SU-DHL-6 (cell line): ENCODE measurements around the gene BRSK2.
"Not testable (repeated sequence)": the region's sequence is repeated elsewhere in the genome, so short reads cannot be mapped to it uniquely, and the experiment has no call there.

ENCODE experiments used
- H2AFZ ChIP-seq: fragments of 200-600 bp; sonication (generic); 2 replicates; pipeline ENCODE4 v1.6.1; 2014; ENCODE audit warnings: low read depth, mild to moderate bottlenecking, moderate library complexity, mixed read lengths, antibody characterized with exemption, low read length; ENCODE audit not compliant: severe bottlenecking
- H3F3A ChIP-seq: fragments of 200-600 bp; shearing (Covaris generic); 2 replicates; pipeline ENCODE4 v1.6.0; 2016; ENCODE audit warnings: antibody characterized with exemption, mild to moderate bottlenecking; ENCODE audit not compliant: insufficient read depth
- H3K27ac ChIP-seq: fragments of 200-600 bp; sonication (generic); 2 replicates; pipeline ENCODE4 v1.5.1; 2016; ENCODE audit warnings: low read depth, mild to moderate bottlenecking, low read length, moderate library complexity, mixed read lengths
- H3K27me3 ChIP-seq: fragments of 200-600 bp; sonication (generic), shearing (Covaris generic); 2 replicates; pipeline ENCODE4 v1.6.0; 2014; ENCODE audit warnings: mild to moderate bottlenecking, low read length
- H3K36me3 ChIP-seq: fragments of 200-600 bp; sonication (generic); 2 replicates; pipeline ENCODE4 v1.6.1; 2014; ENCODE audit warnings: mild to moderate bottlenecking, low read length, mixed read lengths
- H3K4me2 ChIP-seq: fragments of 300-600, 200-600 bp; shearing (Covaris generic), sonication (generic); 2 replicates; pipeline ENCODE4 v1.6.0; 2014; ENCODE audit warnings: low read length, low read depth, mild to moderate bottlenecking; ENCODE audit not compliant: poor library complexity, severe bottlenecking
- H3K4me3 ChIP-seq: fragments of 200-600 bp; sonication (generic); 2 replicates; pipeline ENCODE4 v1.5.1; 2014; ENCODE audit warnings: antibody characterized with exemption, low read length, mild to moderate bottlenecking, mixed read lengths; ENCODE audit not compliant: insufficient read depth, poor library complexity, severe bottlenecking
- H3K79me2 ChIP-seq: fragments of 200-600 bp; sonication (generic); 2 replicates; pipeline ENCODE4 v1.6.1; 2014; ENCODE audit warnings: mild to moderate bottlenecking, low read length, moderate library complexity; ENCODE audit not compliant: insufficient read depth
- H3K9ac ChIP-seq: fragments of 200-600 bp; sonication (generic); 2 replicates; pipeline ENCODE4 v1.7.0; 2014; ENCODE audit warnings: mild to moderate bottlenecking, low read length
- H3K9me2 ChIP-seq: fragments of 200-600 bp; sonication (generic); replicated peaks from 2 replicates; pipeline ENCODE4 v1.6.1; 2014; ENCODE audit warnings: low read length; ENCODE audit not compliant: insufficient read depth
- H3K9me3 ChIP-seq: fragments of 200-600 bp; sonication (generic); 2 replicates; pipeline ENCODE4 v1.6.1; 2014; ENCODE audit warnings: low read length, mixed read lengths; ENCODE audit not compliant: insufficient read depth
- H4K20me1 ChIP-seq: fragments of 200-600 bp; sonication (generic); 2 replicates; pipeline ENCODE4 v1.6.1; 2014; ENCODE audit warnings: low read depth, mild to moderate bottlenecking, antibody characterized with exemption, low read length, moderate library complexity, mixed read lengths
- CTCF ChIP-seq: fragments of 200-600 bp; sonication (generic); IDR thresholded peaks from one replicate; pipeline ENCODE4 v1.5.1; 2017; ENCODE audit warnings: antibody characterized with exemption, mild to moderate bottlenecking, low read length, moderate library complexity; ENCODE audit not compliant: insufficient read depth, poor library complexity, severe bottlenecking
- EZH2phosphoT487 ChIP-seq: fragments of 200-600 bp; sonication (generic), shearing (Covaris generic); conservative IDR thresholded peaks from 2 replicates; pipeline ENCODE4 v1.6.1; 2018; ENCODE audit warnings: mild to moderate bottlenecking, antibody characterized with exemption, low read length, moderate library complexity, mixed read lengths

The BRSK2 gene

GRCh38 chr11:1509626-1510255, 120.0 kb downstream of the BRSK2 start:
- Histone ChIP-seq H3K36me3 (no peaks in the 10 kb centered on the region), H3K4me2 (no peak overlapping the region), H3K4me3 (no peak overlapping the region), H3K27me3 (no peaks in the 10 kb centered on the region), H3K9me3 (no peaks in the 10 kb centered on the region), H2AFZ (no peak overlapping the region), H3K9me2 (no peaks in the 10 kb centered on the region), H4K20me1 (peaks cover 6% of the 10 kb centered on the region; the same call in 1 of the 2 replicates), H3K79me2 (peaks cover 29% of the 10 kb centered on the region; the same call in 1 of the 2 replicates), H3K27ac (no peak overlapping the region), H3K9ac (no peak overlapping the region), H3F3A (peaks cover 8% of the 10 kb centered on the region)
- no peak for TF ChIP-seq CTCF
- no peak for TF ChIP-seq EZH2phosphoT487

- not testable (repeated sequence) for H3K36me3 ChIP-seq, H4K20me1 ChIP-seq, H3F3A ChIP-seq, H3K9me2 ChIP-seq, H2AFZ ChIP-seq, H3K4me2 ChIP-seq, H3K9ac ChIP-seq, H3K27me3 ChIP-seq, H3K27ac ChIP-seq, H3K9me3 ChIP-seq, H3K4me3 ChIP-seq
- H3K79me2 ChIP-seq = peaks cover 32% of the 10 kb centered on the region; the same call in 1 of the 2 replicates
Measured at GRCh38 chr11:1510351-1510750, 120.6 kb downstream of the BRSK2 start.

- H3K4me2 ChIP-seq = no peak overlapping the region
- H2AFZ ChIP-seq = no peak overlapping the region
- H3K27ac ChIP-seq = no peak overlapping the region
- H3K9ac ChIP-seq = no peak overlapping the region
- H3K27me3 ChIP-seq = no peaks in the 10 kb centered on the region
- peaks cover 36% of the 10 kb centered on the region; the same call in 1 of the 2 replicates for H3K79me2 ChIP-seq
- TF ChIP-seq CTCF (no peak), EZH2phosphoT487 (no peak)
- no peaks in the 10 kb centered on the region for H3K36me3 ChIP-seq
- H3K9me2 ChIP-seq = no peaks in the 10 kb centered on the region
- H3K4me3 ChIP-seq = no peak overlapping the region
- no peaks in the 10 kb centered on the region for H3K9me3 ChIP-seq
- peaks cover 8% of the 10 kb centered on the region for H3F3A ChIP-seq
- H4K20me1 ChIP-seq = peaks cover 6% of the 10 kb centered on the region; the same call in 1 of the 2 replicates
Measured at GRCh38 chr11:1510928-1511327, 121.2 kb downstream of the BRSK2 start.

- H3K27me3 ChIP-seq = no peaks in the 10 kb centered on the region
- H3K27ac ChIP-seq = no peak overlapping the region
- no peaks in the 10 kb centered on the region for H3K9me2 ChIP-seq
- peaks cover 33% of the 10 kb centered on the region; the same call in 1 of the 2 replicates for H3K79me2 ChIP-seq
- no peak overlapping the region for H3K4me2 ChIP-seq
- no peak overlapping the region for H3K4me3 ChIP-seq
- no peaks in the 10 kb centered on the region for H3K36me3 ChIP-seq
- H2AFZ ChIP-seq = no peak overlapping the region
- no peak overlapping the region for H3K9ac ChIP-seq
- H3K9me3 ChIP-seq = no peaks in the 10 kb centered on the region
- H3F3A ChIP-seq = peaks cover 8% of the 10 kb centered on the region
- TF ChIP-seq CTCF = no peak
- no peak for TF ChIP-seq EZH2phosphoT487
- H4K20me1 ChIP-seq = peaks cover 6% of the 10 kb centered on the region; the same call in 1 of the 2 replicates
Measured at GRCh38 chr11:1511937-1512496, 122.3 kb downstream of the BRSK2 start.
